Neural cell (in vitro differentiated cells): ENCODE data around the gene PGBD5. TPM values are rescaled to one million over a fixed set of nuclear protein-coding genes. Genes with fewer than 3 reads are reported as not detected.

Source experiments
- H2AFZ ChIP-seq: fragments of 200-600, 300-800 bp; sonication (generic), shearing (Covaris generic); 2 replicates; pipeline ENCODE4 v1.6.0; 2014; ENCODE audit warnings: low read depth, mild to moderate bottlenecking, antibody characterized with exemption, low read length, moderate library complexity
- H3F3A ChIP-seq: fragments of 200-600 bp; shearing (Covaris generic); 2 replicates; pipeline ENCODE4 v1.6.1; 2016; ENCODE audit warnings: mild to moderate bottlenecking, moderate library complexity, mixed read lengths, antibody characterized with exemption, low read length; ENCODE audit not compliant: insufficient read depth, poor library complexity, severe bottlenecking
- H3K27ac ChIP-seq: fragments of 200-600, 300-800 bp; sonication (generic), shearing (Covaris generic); 2 replicates; pipeline ENCODE4 v1.5.1; 2014; ENCODE audit warnings: mild to moderate bottlenecking, low read length, moderate library complexity
- H3K27me3 ChIP-seq: fragments of 300-800, 200-600 bp; sonication (generic), shearing (Covaris generic); 2 replicates; pipeline ENCODE4 v1.6.0; 2014; ENCODE audit warnings: mild to moderate bottlenecking, low read depth, low read length, moderate library complexity; ENCODE audit not compliant: insufficient read depth
- H3K36me3 ChIP-seq: fragments of 300-800, 200-600 bp; sonication (generic), shearing (Covaris generic); 2 replicates; pipeline ENCODE4 v1.5.1; 2014; ENCODE audit warnings: mild to moderate bottlenecking, antibody characterized with exemption, low read length, moderate library complexity; ENCODE audit not compliant: insufficient read depth
- H3K4me2 ChIP-seq: fragments of 300-800, 200-600 bp; sonication (generic), shearing (Covaris generic); 2 replicates; pipeline ENCODE4 v1.6.0; 2014; ENCODE audit warnings: mild to moderate bottlenecking, low read length
- H3K4me3 ChIP-seq: fragments of 300-800, 200-600 bp; sonication (generic), shearing (Covaris generic); 2 replicates; pipeline ENCODE4 v1.5.1; 2014; ENCODE audit warnings: mild to moderate bottlenecking, low read length, moderate library complexity
- H3K79me2 ChIP-seq: fragments of 200-600 bp; shearing (Covaris generic); replicated peaks from 2 replicates; pipeline ENCODE4 v1.6.0; 2014; ENCODE audit warnings: mild to moderate bottlenecking, low read length, moderate library complexity; ENCODE audit not compliant: insufficient read depth
- H3K9ac ChIP-seq: fragments of 300-800, 200-600 bp; sonication (generic), shearing (Covaris generic); 2 replicates; pipeline ENCODE4 v1.6.1; 2016; ENCODE audit warnings: mild to moderate bottlenecking, low read length, mixed read lengths
- H3K9me2 ChIP-seq: fragments of 200-600 bp; shearing (Covaris generic); 2 replicates; pipeline ENCODE4 v1.6.1; 2016; ENCODE audit warnings: mild to moderate bottlenecking, low read length, mixed read lengths; ENCODE audit not compliant: insufficient read depth
- H3K9me3 ChIP-seq: fragments of 200-600, 300-800 bp; sonication (generic), shearing (Covaris generic); 2 replicates; pipeline ENCODE4 v1.6.1; 2016; ENCODE audit warnings: mild to moderate bottlenecking, mixed run types, low read length, moderate library complexity, mixed read lengths
- H4K20me1 ChIP-seq: fragments of 200-600 bp; shearing (Covaris generic); 2 replicates; pipeline ENCODE4 v1.6.1; 2016; ENCODE audit warnings: mild to moderate bottlenecking, mixed run types; ENCODE audit not compliant: insufficient read depth
- EP300 ChIP-seq: fragments of 450-650 bp; conservative IDR thresholded peaks from 2 replicates; pipeline ENCODE4 v1.6.1; 2014; ENCODE audit warnings: antibody characterized with exemption, mild to moderate bottlenecking, moderate library complexity; ENCODE audit not compliant: poor library complexity, severe bottlenecking
- EZH2 ChIP-seq: fragments of 200-600, 300-800 bp; shearing (Covaris generic), sonication (generic); IDR thresholded peaks from 2 replicates; pipeline ENCODE4 v1.6.1; 2014; ENCODE audit warnings: antibody characterized with exemption, low read length, borderline replicate concordance, mild to moderate bottlenecking; ENCODE audit not compliant: insufficient read depth, poor library complexity, severe bottlenecking
- MXI1 ChIP-seq: fragments of 450-650 bp; conservative IDR thresholded peaks from 2 replicates; pipeline ENCODE4 v1.6.1; 2014; ENCODE audit warnings: antibody characterized with exemption, mild to moderate bottlenecking; ENCODE audit not compliant: poor library complexity, severe bottlenecking
- POLR2AphosphoS5 ChIP-seq: IDR thresholded peaks from 2 replicates; pipeline ENCODE4 v1.6.1; 2012
- RAD21 ChIP-seq: fragments of 450-650 bp; conservative IDR thresholded peaks from 2 replicates; pipeline ENCODE4 v1.6.1; 2014; ENCODE audit warnings: antibody characterized with exemption, mild to moderate bottlenecking, moderate library complexity
- SMC3 ChIP-seq: fragments of 450-650 bp; conservative IDR thresholded peaks from 2 replicates; pipeline ENCODE4 v1.6.1; 2014; ENCODE audit warnings: antibody characterized with exemption, mild to moderate bottlenecking, moderate library complexity; ENCODE audit not compliant: poor library complexity
- TAF1 ChIP-seq: IDR thresholded peaks from 2 replicates; pipeline ENCODE4 v1.6.1; 2012; ENCODE audit warnings: low read depth
- polyA plus RNA-seq: library from polyadenylated mRNA; depleted of rRNA; stranded (reverse); fragments of >200 nt; gene quantifications from 2 replicates; pipeline ENCODE4 v1.2.3, GENCODE V29; 2014
- TF ChIP-seq, protein P1 (sequence below): IDR thresholded peaks from 2 replicates; pipeline ENCODE4 v1.6.1; 2012; ENCODE audit warnings: borderline replicate concordance
- TF ChIP-seq, protein P2 (sequence below): fragments of 450-650 bp; IDR thresholded peaks from 2 replicates; pipeline ENCODE4 v1.5.1; 2014; ENCODE audit warnings: antibody characterized with exemption, mild to moderate bottlenecking, moderate library complexity; ENCODE audit not compliant: poor library complexity, severe bottlenecking

PGBD5 gene
- polyA plus RNA-seq, 1 donor from 2014 or later: 16.3 TPM

DNA sequence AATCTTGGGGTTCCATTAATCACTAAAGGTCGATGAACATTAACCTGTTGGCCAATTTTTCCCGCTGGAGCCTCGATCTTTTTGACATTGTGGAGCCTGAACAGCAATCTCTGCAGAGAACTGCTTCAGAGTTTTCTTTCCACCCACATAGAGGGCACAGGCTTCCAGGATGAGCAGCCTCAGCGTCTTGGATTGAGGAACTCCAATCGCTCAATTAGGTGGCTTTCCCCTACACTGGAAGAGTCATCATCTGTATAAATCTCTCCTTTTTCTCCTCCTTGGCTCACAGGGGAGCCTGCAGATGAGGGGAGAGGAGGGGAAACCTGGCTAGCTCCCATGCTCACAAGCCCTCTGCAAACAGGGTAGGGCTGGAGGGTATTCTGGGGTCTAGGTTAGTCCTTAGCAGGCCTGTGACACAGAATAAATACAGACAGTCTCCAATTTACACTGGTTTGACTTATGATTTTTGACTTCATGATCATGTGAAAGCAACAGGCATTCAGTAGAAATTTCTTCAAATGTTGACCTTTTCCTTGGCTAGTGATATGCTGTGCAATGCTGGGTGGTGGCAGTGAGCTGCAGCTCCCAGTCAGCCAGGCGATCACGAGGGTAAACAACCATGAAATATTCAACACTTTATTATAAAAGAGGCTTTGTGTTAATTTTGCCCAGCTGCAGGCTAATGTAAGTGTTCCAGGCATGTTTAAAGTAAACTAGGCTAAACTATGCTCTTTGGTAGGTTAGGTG is 80.8 kb downstream of the PGBD5 start:
- Histone ChIP-seq H3F3A (no peaks in the 10 kb centered on the region), H4K20me1 (no peaks in the 10 kb centered on the region), H3K4me3 (no peak overlapping the region), H2AFZ (no peak overlapping the region), H3K79me2 (no peaks in the 10 kb centered on the region), H3K27me3 (no peaks in the 10 kb centered on the region), H3K27ac (no peak overlapping the region), H3K9me2 (no peaks in the 10 kb centered on the region), H3K4me2 (no peak overlapping the region), H3K9me3 (no peaks in the 10 kb centered on the region), H3K9ac (no peak overlapping the region), H3K36me3 (no peaks in the 10 kb centered on the region)
- TF ChIP-seq, protein P1, sequence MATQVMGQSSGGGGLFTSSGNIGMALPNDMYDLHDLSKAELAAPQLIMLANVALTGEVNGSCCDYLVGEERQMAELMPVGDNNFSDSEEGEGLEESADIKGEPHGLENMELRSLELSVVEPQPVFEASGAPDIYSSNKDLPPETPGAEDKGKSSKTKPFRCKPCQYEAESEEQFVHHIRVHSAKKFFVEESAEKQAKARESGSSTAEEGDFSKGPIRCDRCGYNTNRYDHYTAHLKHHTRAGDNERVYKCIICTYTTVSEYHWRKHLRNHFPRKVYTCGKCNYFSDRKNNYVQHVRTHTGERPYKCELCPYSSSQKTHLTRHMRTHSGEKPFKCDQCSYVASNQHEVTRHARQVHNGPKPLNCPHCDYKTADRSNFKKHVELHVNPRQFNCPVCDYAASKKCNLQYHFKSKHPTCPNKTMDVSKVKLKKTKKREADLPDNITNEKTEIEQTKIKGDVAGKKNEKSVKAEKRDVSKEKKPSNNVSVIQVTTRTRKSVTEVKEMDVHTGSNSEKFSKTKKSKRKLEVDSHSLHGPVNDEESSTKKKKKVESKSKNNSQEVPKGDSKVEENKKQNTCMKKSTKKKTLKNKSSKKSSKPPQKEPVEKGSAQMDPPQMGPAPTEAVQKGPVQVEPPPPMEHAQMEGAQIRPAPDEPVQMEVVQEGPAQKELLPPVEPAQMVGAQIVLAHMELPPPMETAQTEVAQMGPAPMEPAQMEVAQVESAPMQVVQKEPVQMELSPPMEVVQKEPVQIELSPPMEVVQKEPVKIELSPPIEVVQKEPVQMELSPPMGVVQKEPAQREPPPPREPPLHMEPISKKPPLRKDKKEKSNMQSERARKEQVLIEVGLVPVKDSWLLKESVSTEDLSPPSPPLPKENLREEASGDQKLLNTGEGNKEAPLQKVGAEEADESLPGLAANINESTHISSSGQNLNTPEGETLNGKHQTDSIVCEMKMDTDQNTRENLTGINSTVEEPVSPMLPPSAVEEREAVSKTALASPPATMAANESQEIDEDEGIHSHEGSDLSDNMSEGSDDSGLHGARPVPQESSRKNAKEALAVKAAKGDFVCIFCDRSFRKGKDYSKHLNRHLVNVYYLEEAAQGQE: no peak
- no peak for TF ChIP-seq SMC3
- no peak for TF ChIP-seq POLR2AphosphoS5

DNA sequence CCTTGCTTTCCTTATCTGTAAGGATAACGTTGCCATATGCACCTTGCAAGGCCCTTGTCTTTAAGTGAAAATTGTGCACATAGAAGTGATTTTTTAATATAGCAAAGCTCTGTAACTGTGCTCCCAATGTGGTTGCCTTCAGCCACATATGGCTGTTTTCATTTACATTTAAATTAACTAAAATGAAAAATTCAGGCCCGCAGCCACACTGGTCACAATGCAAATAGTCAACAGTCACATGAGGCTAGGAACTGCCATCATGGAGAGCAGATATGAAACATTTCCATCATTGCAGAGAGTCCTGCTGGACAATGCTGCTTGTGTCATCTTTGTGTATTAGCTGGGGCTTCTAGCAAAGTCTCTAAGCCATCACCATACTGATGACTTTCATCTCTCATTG is 83.4 kb downstream of the PGBD5 start:
- TF ChIP-seq RAD21: no peak
- no peak for TF ChIP-seq MXI1
- no peak for TF ChIP-seq EZH2
- TF ChIP-seq, protein P2, sequence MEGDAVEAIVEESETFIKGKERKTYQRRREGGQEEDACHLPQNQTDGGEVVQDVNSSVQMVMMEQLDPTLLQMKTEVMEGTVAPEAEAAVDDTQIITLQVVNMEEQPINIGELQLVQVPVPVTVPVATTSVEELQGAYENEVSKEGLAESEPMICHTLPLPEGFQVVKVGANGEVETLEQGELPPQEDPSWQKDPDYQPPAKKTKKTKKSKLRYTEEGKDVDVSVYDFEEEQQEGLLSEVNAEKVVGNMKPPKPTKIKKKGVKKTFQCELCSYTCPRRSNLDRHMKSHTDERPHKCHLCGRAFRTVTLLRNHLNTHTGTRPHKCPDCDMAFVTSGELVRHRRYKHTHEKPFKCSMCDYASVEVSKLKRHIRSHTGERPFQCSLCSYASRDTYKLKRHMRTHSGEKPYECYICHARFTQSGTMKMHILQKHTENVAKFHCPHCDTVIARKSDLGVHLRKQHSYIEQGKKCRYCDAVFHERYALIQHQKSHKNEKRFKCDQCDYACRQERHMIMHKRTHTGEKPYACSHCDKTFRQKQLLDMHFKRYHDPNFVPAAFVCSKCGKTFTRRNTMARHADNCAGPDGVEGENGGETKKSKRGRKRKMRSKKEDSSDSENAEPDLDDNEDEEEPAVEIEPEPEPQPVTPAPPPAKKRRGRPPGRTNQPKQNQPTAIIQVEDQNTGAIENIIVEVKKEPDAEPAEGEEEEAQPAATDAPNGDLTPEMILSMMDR: no peak
- TF ChIP-seq TAF1: no peak
- TF ChIP-seq SMC3: no peak
- no peak for TF ChIP-seq EP300
- TF ChIP-seq, protein P1: no peak
- no peak for TF ChIP-seq POLR2AphosphoS5
- Histone ChIP-seq H3K79me2 (no peaks in the 10 kb centered on the region), H3F3A (no peaks in the 10 kb centered on the region), H3K9me3 (no peaks in the 10 kb centered on the region), H3K9ac (no peak overlapping the region), H3K4me2 (no peak overlapping the region), H3K27me3 (no peaks in the 10 kb centered on the region), H3K9me2 (no peaks in the 10 kb centered on the region), H4K20me1 (no peaks in the 10 kb centered on the region), H3K4me3 (no peak overlapping the region), H2AFZ (no peak overlapping the region), H3K36me3 (no peaks in the 10 kb centered on the region), H3K27ac (no peak overlapping the region)
